Panc1 (cell line): ENCODE data around the gene GNG7. TPM values are rescaled to one million over a fixed set of nuclear protein-coding genes. Genes with fewer than 3 reads are reported as not detected.
"Not testable (repeated sequence)": the region's sequence is repeated elsewhere in the genome, so short reads cannot be mapped to it uniquely, and the experiment has no call there.

Experiments
- ATAC-seq: fragments of 200-7000 bp; cut with Tn5 transposase; 2 replicates; pipeline ENCODE4 v1.9.1; 2020; ENCODE audit warnings: mild to moderate bottlenecking, moderate library complexity
- BruUV-seq: library from RNA; stranded (reverse); fragments of 400-500 nt; replicated peaks from 2 replicates; lab custom pipeline; 2021; lab: Mats Ljungman, UMichigan
- CTCF ChIA-PET: fragments of 300-600 bp; sonication (Branson Sonifier 250); formaldehyde crosslinking; loops from one replicate; lab custom pipeline; 2022; ENCODE audit warnings: antibody characterized with exemption; lab: Charles Lee
- POLR2A ChIA-PET: fragments of 300-600 bp; sonication (Branson Sonifier 250); formaldehyde crosslinking; loops from one replicate; lab custom pipeline; 2022; ENCODE audit warnings: antibody characterized with exemption; lab: Charles Lee
- DNase-seq: peaks from one replicate; pipeline ENCODE4 v3.0.0-alpha.2; 2010; ENCODE audit warnings: low read depth, low spot score
- H3K27ac ChIP-seq: 2 replicates; pipeline ENCODE4 v1.5.1; 2011; ENCODE audit warnings: mild to moderate bottlenecking, low read length, inconsistent platforms
- H3K27me3 ChIP-seq: fragments of 200-500 bp; sonication (Bioruptor generic); 2 replicates; pipeline ENCODE4 v1.6.0; 2014; ENCODE audit warnings: low read length, inconsistent platforms; ENCODE audit not compliant: control insufficient read depth, insufficient read depth
- H3K36me3 ChIP-seq: fragments of 200-500 bp; sonication (Bioruptor generic); 2 replicates; pipeline ENCODE4 v1.5.1; 2014; ENCODE audit warnings: inconsistent platforms, mild to moderate bottlenecking, low read length, moderate library complexity; ENCODE audit not compliant: control insufficient read depth, insufficient read depth
- H3K4me1 ChIP-seq: 2 replicates; pipeline ENCODE4 v1.5.1; 2011; ENCODE audit warnings: inconsistent platforms, mild to moderate bottlenecking, low read length, moderate library complexity; ENCODE audit not compliant: control insufficient read depth, insufficient read depth
- H3K4me3 ChIP-seq, 2 experiments: 2 replicates each; pipeline ENCODE4 v1.5.1; 2011 to 2012; ENCODE audit warnings: low read depth in 2 of 2, low read length in 2 of 2, mild to moderate bottlenecking in 2 of 2, inconsistent platforms in 1 of 2, moderate library complexity in 1 of 2
- H3K9me3 ChIP-seq: fragments of 200-500 bp; sonication (Bioruptor generic); 2 replicates; pipeline ENCODE4 v1.5.1; 2014; ENCODE audit warnings: low read depth, mild to moderate bottlenecking, inconsistent platforms, low read length, moderate library complexity; ENCODE audit not compliant: control insufficient read depth, insufficient read depth
- CTCF ChIP-seq: fragments of 450-650 bp; IDR thresholded peaks from 2 replicates; pipeline ENCODE4 v1.5.1; 2017; ENCODE audit warnings: mild to moderate bottlenecking
- POLR2AphosphoS5 ChIP-seq: IDR thresholded peaks from 2 replicates; pipeline ENCODE4 v1.6.1; 2012; ENCODE audit warnings: mild to moderate bottlenecking, low read depth, low read length, moderate library complexity
- SIN3A ChIP-seq: IDR thresholded peaks from 2 replicates; pipeline ENCODE4 v1.6.1; 2012; ENCODE audit warnings: low read depth, mild to moderate bottlenecking, low read length, moderate library complexity, borderline replicate concordance; ENCODE audit not compliant: insufficient read depth
- TCF7L2 ChIP-seq: IDR thresholded peaks from 2 replicates; pipeline ENCODE4 v1.6.1; 2011; ENCODE audit warnings: mild to moderate bottlenecking, low read depth, low read length, inconsistent platforms
- in situ Hi-C: cut with HindIII; loops from 2 replicates; pipeline ENCODE4 v1.10.0; 2016; ENCODE audit warnings: low sequenced_read_pairs, low pct_unique_long_range_greater_than_20kb
- intact Hi-C: fragments of 100-400 bp; cut with micrococcal nuclease; formaldehyde crosslinking; loops from one replicate; pipeline ENCODE4 v1.10.0; 2022; ENCODE audit not compliant: unreplicated experiment
- total RNA-seq: library from RNA; stranded (reverse); gene quantifications from one replicate; pipeline ENCODE4 v1.2.1, GENCODE V29; 2021; ENCODE audit not compliant: unreplicated experiment
- TF ChIP-seq, protein P1 (sequence below), 2 experiments: IDR thresholded peaks; 2 replicates each; pipeline ENCODE4 v1.6.1; 2011 to 2012; ENCODE audit warnings: low read depth in 2 of 2, control low read depth in 1 of 2, low read length in 1 of 2, mild to moderate bottlenecking in 1 of 2, moderate library complexity in 1 of 2; ENCODE audit not compliant: insufficient read depth in 1 of 2

The GNG7 gene
- total RNA-seq, 1 experiment from 2014 or later, result 0.74 TPM

DNA sequence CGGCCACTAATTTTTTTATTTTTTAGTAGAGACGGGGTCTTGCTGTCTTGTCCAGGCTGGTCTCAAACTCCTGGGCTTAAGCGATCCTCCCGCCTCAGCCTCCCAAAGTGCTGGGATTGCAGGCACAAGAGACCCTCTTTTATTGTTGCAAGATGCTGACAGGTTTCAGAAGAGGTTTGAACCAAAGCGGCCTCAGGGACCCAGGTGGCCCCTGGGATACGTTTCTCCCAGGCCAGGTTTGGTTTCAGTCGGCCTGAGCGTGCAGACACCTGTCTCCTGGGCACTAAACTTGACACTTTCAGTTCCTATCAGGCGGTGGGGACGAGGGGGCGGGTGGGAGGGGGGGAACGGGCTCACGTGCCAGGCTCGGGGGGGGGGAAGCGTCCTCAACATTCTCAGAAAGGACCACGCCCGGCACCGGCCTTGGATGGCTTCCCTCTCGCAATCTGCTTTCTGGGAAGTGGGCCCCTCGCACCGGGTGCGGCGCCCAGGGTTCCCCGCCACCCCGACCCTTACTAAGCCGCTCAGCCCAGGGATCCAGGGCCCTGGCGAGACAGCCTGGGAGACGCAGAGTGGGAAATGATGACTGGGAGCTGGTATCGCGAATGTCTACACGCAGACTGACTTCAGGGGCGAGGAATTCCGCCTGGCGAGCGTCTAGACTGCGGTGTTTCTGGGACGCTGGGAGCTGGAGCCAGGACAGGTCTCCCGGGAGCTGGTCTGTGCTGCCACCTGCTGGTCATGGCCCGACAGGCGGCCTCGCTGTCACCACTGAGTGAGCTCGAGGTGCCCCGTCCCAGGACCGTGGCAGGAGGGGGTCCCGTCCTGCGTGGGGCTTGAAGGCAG is 91.6 kb downstream of the GNG7 start (continued):
- no peak for TF ChIP-seq SIN3A

- Histone ChIP-seq H3K9me3 (no peaks in the 10 kb centered on the region), H3K27ac (peak overlapping the region; percentile 18; the same call in 1 of the 2 replicates), H3K4me3 (no peak overlapping the region), H3K36me3 (no peaks in the 10 kb centered on the region), H3K4me1 (peaks cover 14% of the 10 kb centered on the region), H3K27me3 (no peaks in the 10 kb centered on the region)
- ChIA-PET CTCF (interaction anchor here (0.5 kb wide), 1 partner anchor 14 kb away, joined by 5 read pairs; no protein-coding TSS in a partner anchor), POLR2A (interaction anchor here (1.3 kb wide), 1 partner anchor 133 kb away, joined by 5 read pairs; no protein-coding TSS in a partner anchor)
- no peak for ATAC-seq
- TF ChIP-seq TCF7L2 (no peak), SIN3A (no peak), CTCF (no peak), POLR2AphosphoS5 (no peak)
- TF ChIP-seq, protein P1, sequence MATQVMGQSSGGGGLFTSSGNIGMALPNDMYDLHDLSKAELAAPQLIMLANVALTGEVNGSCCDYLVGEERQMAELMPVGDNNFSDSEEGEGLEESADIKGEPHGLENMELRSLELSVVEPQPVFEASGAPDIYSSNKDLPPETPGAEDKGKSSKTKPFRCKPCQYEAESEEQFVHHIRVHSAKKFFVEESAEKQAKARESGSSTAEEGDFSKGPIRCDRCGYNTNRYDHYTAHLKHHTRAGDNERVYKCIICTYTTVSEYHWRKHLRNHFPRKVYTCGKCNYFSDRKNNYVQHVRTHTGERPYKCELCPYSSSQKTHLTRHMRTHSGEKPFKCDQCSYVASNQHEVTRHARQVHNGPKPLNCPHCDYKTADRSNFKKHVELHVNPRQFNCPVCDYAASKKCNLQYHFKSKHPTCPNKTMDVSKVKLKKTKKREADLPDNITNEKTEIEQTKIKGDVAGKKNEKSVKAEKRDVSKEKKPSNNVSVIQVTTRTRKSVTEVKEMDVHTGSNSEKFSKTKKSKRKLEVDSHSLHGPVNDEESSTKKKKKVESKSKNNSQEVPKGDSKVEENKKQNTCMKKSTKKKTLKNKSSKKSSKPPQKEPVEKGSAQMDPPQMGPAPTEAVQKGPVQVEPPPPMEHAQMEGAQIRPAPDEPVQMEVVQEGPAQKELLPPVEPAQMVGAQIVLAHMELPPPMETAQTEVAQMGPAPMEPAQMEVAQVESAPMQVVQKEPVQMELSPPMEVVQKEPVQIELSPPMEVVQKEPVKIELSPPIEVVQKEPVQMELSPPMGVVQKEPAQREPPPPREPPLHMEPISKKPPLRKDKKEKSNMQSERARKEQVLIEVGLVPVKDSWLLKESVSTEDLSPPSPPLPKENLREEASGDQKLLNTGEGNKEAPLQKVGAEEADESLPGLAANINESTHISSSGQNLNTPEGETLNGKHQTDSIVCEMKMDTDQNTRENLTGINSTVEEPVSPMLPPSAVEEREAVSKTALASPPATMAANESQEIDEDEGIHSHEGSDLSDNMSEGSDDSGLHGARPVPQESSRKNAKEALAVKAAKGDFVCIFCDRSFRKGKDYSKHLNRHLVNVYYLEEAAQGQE (IDR thresholded peaks at IDR 0.05; ENCODE audit: insufficient read depth in 1 of 2, low read depth in 2 of 2, low read length in 1 of 2), result no peak
- intact Hi-C loops, result loop anchor here (2.0 kb wide), 1 partner anchor 135 kb away; no protein-coding TSS in a partner anchor
- in situ Hi-C loops, result no loop called here
- BruUV-seq, result no TSS peak
- DNase-seq, result no peak
Observed at GRCh38 chr19:2609389-2610116, 92.9 kb downstream of the GNG7 start.

DNA sequence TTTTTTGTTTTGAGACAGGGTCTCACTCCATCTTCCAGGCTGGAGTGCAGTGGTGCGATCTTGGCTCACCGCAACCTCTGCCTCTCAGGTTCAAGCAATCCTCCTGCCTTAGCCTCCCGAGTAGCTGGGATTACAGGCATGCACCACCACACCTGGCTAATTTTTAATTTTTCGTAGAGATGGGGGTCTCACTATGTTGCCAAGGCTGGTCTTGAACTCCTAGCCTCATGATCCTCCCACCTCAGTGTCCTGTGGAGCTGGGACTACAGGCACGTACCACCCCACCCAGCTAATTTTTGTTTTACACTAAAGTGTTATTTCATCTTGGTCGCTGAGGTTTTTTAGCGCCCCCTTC is 93.5 kb downstream of the GNG7 start:
- ATAC-seq, in situ Hi-C loops: not testable (repeated sequence)

More for the DNA sequence above, 93.5 kb downstream of the GNG7 start:
- intact Hi-C loops, H3K36me3 ChIP-seq, H3K9me3 ChIP-seq, BruUV-seq, DNase-seq, H3K4me3 ChIP-seq, H3K27ac ChIP-seq, H3K27me3 ChIP-seq: not testable (repeated sequence)
- ChIA-PET CTCF (interaction anchor here (0.5 kb wide), 1 partner anchor 14 kb away, joined by 5 read pairs; no protein-coding TSS in a partner anchor), POLR2A (interaction anchor here (1.3 kb wide), 1 partner anchor 132 kb away, joined by 5 read pairs; no protein-coding TSS in a partner anchor)
- H3K4me1 ChIP-seq, result peaks cover 14% of the 10 kb centered on the region
